Measurements from ENCODE around the gene RMC1. TPM values are rescaled to one million over a fixed set of nuclear protein-coding genes. Genes with fewer than 3 reads are reported as not detected.

The RMC1 gene
- total RNA-seq, 1 experiment from 2014 or later = 39.8 TPM

DNA sequence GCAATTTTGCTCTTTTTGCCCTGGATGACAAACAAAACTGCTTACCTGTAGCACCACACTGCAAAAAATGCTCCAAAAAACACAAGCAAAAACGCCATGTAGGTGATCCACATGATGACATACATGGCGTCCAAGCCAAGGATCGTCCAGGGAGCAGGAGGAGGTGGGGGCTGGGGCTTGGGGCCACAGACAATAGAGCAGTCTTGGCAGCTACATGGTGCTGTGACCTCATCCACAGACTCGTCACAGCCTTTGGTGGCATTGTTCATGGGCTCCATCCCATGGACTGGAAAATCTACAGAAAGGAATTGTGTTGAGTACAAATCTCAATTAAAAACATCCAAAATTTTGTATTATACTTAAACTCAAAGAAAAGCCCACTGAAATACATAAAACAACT is 56.9 kb downstream of the RMC1 start:
- TF ChIP-seq, protein P1, sequence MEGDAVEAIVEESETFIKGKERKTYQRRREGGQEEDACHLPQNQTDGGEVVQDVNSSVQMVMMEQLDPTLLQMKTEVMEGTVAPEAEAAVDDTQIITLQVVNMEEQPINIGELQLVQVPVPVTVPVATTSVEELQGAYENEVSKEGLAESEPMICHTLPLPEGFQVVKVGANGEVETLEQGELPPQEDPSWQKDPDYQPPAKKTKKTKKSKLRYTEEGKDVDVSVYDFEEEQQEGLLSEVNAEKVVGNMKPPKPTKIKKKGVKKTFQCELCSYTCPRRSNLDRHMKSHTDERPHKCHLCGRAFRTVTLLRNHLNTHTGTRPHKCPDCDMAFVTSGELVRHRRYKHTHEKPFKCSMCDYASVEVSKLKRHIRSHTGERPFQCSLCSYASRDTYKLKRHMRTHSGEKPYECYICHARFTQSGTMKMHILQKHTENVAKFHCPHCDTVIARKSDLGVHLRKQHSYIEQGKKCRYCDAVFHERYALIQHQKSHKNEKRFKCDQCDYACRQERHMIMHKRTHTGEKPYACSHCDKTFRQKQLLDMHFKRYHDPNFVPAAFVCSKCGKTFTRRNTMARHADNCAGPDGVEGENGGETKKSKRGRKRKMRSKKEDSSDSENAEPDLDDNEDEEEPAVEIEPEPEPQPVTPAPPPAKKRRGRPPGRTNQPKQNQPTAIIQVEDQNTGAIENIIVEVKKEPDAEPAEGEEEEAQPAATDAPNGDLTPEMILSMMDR (conservative IDR thresholded peaks at IDR 0.05; ENCODE audit: low read depth, low read length) = no peak
- TF ChIP-seq EZH2 (IDR thresholded peaks at IDR 0.05; ENCODE audit: borderline replicate concordance, low read depth, low read length, poor library complexity, severe bottlenecking) = no peak
- BruUV-seq (replicated peaks) = no TSS peak
- H3K4me1 ChIP-seq (ENCODE audit: insufficient read depth, low read length, poor library complexity, severe bottlenecking) = no peaks in the 10 kb centered on the region
- H3K27me3 ChIP-seq (replicated peaks; ENCODE audit: insufficient read depth, low read depth, low read length, poor library complexity) = no peaks in the 10 kb centered on the region
- intact Hi-C loops (cut with micrococcal nuclease; ENCODE audit: unreplicated experiment) = no loop called here
- POLR2A ChIA-PET (ENCODE audit: low non-redundant PET) = no interaction called here
- CTCF ChIA-PET = no interaction called here
- no peak overlapping the region for H3K4me3 ChIP-seq (ENCODE audit: low read depth, low read length, poor library complexity, severe bottlenecking)
- peaks cover 45% of the 10 kb centered on the region for H3K36me3 ChIP-seq (ENCODE audit: insufficient read depth, low read length, poor library complexity, severe bottlenecking)
- no peak overlapping the region for H3K27ac ChIP-seq (ENCODE audit: low read depth, low read length, poor library complexity, severe bottlenecking)
- DNase-seq (ENCODE audit: low spot score) = no peak
- no peaks in the 10 kb centered on the region for H3K9me3 ChIP-seq (ENCODE audit: low read depth, low read length, poor library complexity, severe bottlenecking)

DNA sequence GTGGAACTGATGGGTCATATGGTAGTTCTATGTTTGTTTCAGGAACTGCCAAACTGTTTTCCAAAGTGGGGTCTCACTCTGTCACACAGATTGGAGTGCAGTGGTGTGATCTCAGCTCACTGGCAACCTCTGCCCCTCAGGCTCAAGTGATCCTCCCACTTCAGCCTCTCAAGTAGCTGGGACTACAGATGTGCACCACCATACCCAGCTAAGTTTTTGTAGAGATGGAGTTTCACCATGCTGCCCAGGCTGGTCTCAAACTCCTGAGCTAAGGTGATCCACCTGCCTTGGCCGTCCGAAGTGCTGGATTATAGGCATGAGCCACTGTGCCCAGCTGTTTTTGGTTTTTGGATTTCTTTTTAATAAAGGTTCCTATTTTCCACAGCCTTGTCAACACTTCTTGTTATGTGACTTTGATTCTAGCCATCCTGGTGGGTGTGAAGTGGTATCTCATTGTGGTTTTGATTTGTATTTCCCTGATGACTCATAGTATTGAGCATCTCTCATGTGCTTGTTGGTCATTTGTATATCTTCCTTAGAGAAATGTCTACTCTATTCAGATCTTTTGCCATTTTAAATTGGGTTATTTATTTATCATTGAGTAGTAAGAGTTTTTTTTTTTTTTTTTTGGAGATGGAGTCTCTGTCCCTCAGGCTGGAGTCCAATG is 60.2 kb downstream of the RMC1 start:
- no TSS peak for BruUV-seq (replicated peaks)
- no peak for DNase-seq (ENCODE audit: low spot score)
- ChIA-PET CTCF (no interaction called here), POLR2A (ENCODE audit: low non-redundant PET) (no interaction called here)
- Histone ChIP-seq H3K9me3 (ENCODE audit: low read depth, low read length, poor library complexity, severe bottlenecking) (no peaks in the 10 kb centered on the region), H3K27me3 (replicated peaks; ENCODE audit: insufficient read depth, low read depth, low read length, poor library complexity) (no peaks in the 10 kb centered on the region), H3K27ac (ENCODE audit: low read depth, low read length, poor library complexity, severe bottlenecking) (no peak overlapping the region), H3K4me3 (ENCODE audit: low read depth, low read length, poor library complexity, severe bottlenecking) (no peak overlapping the region), H3K4me1 (ENCODE audit: insufficient read depth, low read length, poor library complexity, severe bottlenecking) (no peaks in the 10 kb centered on the region), H3K36me3 (ENCODE audit: insufficient read depth, low read length, poor library complexity, severe bottlenecking) (peaks cover 55% of the 10 kb centered on the region)
- TF ChIP-seq, protein P1 (conservative IDR thresholded peaks at IDR 0.05; ENCODE audit: low read depth, low read length) = no peak
- TF ChIP-seq EZH2 (IDR thresholded peaks at IDR 0.05; ENCODE audit: borderline replicate concordance, low read depth, low read length, poor library complexity, severe bottlenecking) = no peak
- intact Hi-C loops (cut with micrococcal nuclease; ENCODE audit: unreplicated experiment) = no loop called here

DNA sequence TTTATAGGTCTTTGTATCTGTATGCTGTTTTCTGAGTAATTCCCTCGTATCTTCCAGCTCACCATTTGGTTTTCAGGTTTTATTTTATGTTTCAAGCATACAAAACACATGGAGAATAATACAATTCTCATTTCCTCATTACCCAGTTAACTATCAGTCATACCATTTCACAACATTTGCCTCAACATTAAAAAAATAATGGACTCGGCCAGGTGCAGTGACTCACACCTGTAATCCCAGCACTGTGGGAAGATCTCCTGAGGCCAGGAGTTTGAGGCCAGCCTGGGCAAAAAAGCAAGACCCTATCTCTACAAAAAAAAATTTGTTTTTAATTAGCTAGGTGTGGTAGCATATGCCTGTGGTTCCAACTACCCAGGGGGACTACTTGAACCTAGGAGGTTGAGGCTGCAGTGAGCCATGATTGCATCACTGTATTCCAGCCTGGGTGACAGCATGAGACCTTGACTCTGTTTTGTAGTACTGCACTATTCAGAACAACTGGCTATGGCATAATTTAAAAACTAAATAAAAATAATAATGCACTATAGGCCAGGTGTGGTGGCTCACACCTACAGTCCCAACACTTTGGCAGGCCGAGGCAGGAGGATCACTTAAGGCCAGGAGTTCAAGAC is 62.7 kb downstream of the RMC1 start:
- DNase-seq (ENCODE audit: low spot score) = no peak
- TF ChIP-seq, protein P1 (conservative IDR thresholded peaks at IDR 0.05; ENCODE audit: low read depth, low read length) = no peak
- TF ChIP-seq EZH2 (IDR thresholded peaks at IDR 0.05; ENCODE audit: borderline replicate concordance, low read depth, low read length, poor library complexity, severe bottlenecking) = no peak
- Histone ChIP-seq H3K4me3 (ENCODE audit: low read depth, low read length, poor library complexity, severe bottlenecking) (no peak overlapping the region), H3K27me3 (replicated peaks; ENCODE audit: insufficient read depth, low read depth, low read length, poor library complexity) (no peaks in the 10 kb centered on the region), H3K36me3 (ENCODE audit: insufficient read depth, low read length, poor library complexity, severe bottlenecking) (peaks cover 44% of the 10 kb centered on the region), H3K4me1 (ENCODE audit: insufficient read depth, low read length, poor library complexity, severe bottlenecking) (no peaks in the 10 kb centered on the region), H3K9me3 (ENCODE audit: low read depth, low read length, poor library complexity, severe bottlenecking) (no peaks in the 10 kb centered on the region), H3K27ac (ENCODE audit: low read depth, low read length, poor library complexity, severe bottlenecking) (no peak overlapping the region)
- ChIA-PET POLR2A (ENCODE audit: low non-redundant PET) (no interaction called here), CTCF (no interaction called here)
- BruUV-seq (replicated peaks) = no TSS peak
- intact Hi-C loops (cut with micrococcal nuclease; ENCODE audit: unreplicated experiment) = no loop called here
